ENCODE results near the gene OR2K2.

DNA sequence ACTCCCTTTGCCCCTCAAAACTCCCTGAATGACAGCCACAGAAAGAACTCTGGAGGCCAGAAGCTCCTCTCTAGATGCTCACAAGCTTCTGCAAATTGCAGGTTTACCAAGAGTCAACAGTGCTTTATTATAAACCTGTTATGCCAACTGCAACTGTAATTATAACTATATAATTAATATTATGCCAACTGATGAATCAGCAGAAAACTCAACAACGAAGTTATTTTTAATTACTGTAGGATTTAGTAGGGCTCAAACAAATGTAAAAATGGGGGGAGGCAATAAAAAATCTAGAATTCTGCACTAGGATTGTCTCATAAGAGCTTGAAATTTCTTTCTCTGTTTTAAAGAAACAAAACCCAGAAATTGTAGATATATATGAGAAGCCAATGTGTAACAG lies 37.0 kb upstream of the OR2K2 start:
- TF ChIP-seq, protein P1, sequence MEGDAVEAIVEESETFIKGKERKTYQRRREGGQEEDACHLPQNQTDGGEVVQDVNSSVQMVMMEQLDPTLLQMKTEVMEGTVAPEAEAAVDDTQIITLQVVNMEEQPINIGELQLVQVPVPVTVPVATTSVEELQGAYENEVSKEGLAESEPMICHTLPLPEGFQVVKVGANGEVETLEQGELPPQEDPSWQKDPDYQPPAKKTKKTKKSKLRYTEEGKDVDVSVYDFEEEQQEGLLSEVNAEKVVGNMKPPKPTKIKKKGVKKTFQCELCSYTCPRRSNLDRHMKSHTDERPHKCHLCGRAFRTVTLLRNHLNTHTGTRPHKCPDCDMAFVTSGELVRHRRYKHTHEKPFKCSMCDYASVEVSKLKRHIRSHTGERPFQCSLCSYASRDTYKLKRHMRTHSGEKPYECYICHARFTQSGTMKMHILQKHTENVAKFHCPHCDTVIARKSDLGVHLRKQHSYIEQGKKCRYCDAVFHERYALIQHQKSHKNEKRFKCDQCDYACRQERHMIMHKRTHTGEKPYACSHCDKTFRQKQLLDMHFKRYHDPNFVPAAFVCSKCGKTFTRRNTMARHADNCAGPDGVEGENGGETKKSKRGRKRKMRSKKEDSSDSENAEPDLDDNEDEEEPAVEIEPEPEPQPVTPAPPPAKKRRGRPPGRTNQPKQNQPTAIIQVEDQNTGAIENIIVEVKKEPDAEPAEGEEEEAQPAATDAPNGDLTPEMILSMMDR (IDR thresholded peaks at IDR 0.05; ENCODE audit: low read depth, low read length), result no peak
- no peak for TF ChIP-seq EZH2phosphoT487 (IDR thresholded peaks at IDR 0.05; ENCODE audit: low read depth)
